Stimulated activated CD8-positive, alpha-beta memory T cell treated with anti-CD3 and anti-CD28 coated beads, Interleukin-2, amount 100 ng/mL, for 1 hour (primary cell): ENCODE results near the gene KIAA1217.

Experiments used
- DNase-seq, 2 donors: peaks; one replicate each; pipeline ENCODE4 v3.0.0-alpha.2; 2020; ENCODE audit warnings: low read depth in 2 of 2

The KIAA1217 gene

DNA sequence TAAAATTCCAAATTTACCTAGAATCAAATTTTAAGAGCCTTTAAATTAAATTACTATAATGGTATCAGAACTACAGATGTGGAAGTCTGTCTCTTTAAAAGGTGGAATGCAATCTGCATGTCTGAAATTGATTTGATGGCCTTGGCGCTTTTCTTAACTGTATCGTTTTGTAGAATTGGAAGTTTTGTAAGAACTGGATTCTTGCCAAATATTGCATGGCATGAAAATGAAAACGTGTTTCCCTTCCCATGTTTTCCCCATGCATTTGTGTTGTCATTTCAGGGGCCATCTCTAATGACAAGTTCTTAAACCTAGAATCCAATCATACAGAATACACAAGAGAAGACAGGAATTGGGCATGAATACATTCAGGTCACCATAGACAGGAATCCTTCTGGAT lies 162.5 kb downstream of the KIAA1217 start:
- no peak for DNase-seq

- DNase-seq: no peak
Measured at GRCh38 chr10:24374134-24374915, 165.4 kb downstream of the KIAA1217 start.

DNA sequence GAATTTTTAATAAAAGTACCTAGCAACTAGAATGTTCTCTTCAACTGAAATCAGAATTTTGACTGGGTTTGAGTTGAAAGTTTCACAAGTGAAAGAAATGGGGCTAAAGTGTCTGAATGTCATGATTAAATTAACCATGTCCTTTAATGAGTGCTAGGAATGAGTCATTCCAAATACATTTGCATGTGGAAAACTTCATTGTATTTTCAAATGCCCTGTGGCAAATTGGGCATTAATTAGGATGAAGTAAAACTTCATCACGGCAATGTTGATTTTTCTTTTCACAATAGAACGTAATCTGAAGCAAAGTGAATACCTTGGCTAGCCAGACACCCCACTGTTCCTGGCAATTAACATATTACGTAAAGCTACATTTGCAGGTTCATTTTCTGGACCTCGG lies 166.6 kb downstream of the KIAA1217 start:
- DNase-seq: no peak

DNA sequence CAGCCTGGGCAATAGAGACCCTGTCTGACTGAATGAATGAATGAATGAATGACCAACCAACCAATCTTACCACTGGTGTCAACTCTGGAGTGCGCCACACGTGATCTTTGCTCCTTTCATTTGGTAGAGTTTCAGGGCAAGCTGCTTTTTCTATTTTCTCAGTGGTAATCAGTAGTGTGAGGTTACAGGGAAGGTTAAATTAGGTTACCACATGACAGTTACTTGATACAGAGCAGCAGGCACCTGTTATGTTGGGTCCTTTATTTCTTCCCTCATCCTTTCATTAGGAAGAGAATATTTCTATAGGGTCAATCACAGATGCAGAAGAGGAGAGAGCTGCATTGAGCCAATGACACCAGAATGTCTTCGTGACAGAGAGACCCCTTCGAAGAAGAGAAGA lies 167.8 kb downstream of the KIAA1217 start:
- DNase-seq: no peak

- no peak for DNase-seq
Measured at GRCh38 chr10:24378126-24378920, 169.4 kb downstream of the KIAA1217 start.

DNA sequence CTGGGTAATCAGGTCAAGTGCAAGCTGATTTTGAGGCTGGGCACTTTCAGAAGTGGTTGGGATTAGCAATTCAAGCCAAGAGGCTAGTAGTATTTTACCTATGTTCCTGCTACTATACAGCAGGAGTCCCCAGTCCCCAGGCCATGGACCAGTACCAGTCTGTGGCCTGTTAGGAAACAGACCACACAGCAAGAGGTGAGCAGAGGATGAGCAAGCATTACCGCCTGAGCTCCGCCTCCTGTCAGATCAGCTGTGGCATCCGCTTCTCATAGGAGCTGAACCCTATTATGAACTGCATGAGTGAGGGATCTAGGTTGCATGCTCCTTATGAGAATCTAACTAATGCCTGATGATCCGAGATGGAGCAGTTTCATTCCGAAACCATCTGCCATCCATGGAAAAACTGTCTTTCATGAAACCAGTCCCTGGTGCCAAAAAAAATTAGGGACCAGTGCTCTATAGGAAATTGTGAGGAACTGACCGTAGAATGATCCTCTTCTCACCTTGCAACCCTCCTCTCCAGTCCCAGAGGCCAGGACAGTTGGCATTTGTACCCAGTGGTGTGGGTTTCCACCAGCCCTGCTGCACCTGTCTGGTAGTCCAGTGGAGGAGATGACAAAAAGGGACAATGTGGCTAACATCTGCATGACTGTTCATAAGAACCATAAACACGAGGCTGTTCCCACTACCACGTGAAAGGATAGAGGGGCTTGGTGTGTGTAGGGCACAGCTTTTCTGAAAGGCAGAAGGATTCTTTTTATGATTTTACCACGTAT lies 172.5 kb downstream of the KIAA1217 start:
- no peak for DNase-seq

DNA sequence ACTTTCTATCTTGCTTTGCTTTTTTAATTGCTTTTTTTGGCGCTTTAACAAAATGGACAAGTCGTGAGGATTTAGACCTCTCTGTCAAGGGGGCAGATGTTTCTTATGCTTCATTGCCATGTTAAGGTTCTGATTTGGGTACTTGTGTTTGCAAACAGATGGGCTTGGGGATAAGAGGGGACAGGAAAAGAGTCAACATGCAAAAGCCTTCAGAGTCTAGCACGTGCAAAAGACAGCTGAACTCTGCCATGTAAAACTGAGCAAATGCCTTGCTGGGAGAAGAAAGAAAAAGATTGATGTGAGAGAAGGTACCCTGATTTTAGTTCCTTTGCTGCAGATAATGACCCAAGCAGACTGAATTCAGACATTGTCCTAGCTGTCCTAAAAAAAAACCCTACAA lies 173.1 kb downstream of the KIAA1217 start:
- no peak for DNase-seq

DNA sequence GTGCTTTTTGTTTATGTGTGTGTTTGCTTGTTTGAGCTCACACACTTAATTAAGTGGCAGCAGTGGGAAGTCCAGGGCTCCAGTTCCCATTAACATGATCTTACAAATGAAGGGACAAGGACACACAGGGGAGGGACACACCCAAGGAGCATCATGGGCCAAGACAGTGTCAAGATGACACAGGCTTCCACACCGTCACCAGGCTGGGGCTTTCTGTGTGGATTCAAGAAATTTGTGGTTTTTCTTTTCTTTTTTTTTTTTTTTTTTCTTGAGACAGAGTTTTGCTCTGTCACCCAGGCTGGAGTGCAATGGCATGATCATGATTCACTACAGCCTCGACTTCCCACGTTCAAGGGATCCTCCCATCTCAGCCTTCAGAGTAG lies 173.6 kb downstream of the KIAA1217 start:
- no peak for DNase-seq

DNA sequence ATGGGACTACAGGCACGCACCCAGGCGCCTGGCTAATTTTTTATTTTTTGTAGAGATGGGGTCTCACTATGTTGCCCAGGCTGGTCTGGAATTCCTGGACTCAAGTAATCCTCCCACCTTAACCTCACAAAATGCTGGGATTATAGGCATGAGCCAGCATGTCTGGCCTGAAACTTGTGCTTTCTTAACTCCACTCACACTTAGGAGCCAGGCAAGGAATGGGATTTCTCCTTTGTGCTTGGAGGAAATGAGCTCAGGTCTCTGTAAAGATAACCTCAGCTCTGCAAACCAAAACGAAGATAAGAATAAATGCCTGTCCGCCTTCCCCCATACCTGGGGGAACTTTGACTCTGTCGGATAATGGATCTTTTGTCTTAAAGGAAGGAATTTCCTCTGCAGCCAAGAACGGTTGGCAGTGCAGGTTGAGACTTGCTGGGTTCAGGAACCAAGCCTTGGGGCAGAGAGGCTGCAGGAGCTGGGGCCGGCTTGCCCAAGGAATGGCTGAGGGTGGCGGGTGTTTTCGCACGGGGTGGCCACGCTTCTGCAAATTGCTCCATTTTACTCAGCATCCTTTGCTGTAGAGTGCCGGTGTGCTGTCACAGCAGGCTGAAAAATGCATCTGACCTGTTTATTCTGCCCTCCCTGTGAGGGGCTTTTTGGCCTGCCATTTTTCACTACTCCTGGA lies 174.2 kb downstream of the KIAA1217 start:
- no peak for DNase-seq

DNA sequence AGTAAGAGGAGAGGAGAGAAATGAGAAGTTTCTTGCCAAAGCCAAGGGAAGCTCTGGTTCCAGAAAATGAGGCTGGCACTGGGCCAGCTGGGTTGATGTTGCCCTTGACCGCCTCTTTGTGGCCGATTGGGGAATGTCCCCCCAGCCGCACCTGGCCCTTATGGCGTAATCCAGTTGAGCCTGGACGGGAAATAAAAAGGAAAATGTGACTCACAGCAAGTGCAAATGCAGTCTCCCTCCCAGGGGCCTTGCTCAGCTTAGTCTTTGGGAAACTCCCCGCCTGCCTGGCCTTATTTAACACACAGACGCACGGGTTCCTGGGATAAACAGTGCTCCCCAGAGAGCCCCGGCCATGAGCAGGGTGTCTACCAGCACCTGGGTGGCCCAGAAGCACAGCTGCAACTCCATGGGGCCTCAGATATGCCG lies 174.8 kb downstream of the KIAA1217 start:
- no peak for DNase-seq

DNA sequence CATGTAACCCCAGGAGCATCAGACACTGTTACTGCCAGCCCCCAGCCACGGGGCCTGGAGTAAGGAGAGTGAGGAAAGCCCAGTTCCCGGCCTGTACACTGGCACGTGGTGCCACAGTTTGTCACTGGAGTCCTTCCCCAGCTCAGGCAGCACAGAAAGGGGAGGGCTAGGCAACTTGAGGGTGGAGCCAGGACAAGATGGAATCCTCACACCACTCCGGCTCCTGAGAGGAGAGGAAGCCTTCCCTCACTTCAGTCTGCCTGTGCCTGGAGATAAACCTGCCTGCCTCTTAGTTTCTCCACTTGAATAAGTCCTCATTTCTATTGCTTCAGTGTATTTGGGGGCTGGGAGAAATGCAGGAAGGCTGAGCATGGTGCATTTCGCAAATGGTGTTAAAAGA lies 176.0 kb downstream of the KIAA1217 start:
- DNase-seq: no peak

GRCh38 chr10:24385776-24386175 lies 176.8 kb downstream of the KIAA1217 start:
- DNase-seq: no peak

- DNase-seq: no peak
Measured at GRCh38 chr10:24390146-24390700, 181.3 kb downstream of the KIAA1217 start.

DNA sequence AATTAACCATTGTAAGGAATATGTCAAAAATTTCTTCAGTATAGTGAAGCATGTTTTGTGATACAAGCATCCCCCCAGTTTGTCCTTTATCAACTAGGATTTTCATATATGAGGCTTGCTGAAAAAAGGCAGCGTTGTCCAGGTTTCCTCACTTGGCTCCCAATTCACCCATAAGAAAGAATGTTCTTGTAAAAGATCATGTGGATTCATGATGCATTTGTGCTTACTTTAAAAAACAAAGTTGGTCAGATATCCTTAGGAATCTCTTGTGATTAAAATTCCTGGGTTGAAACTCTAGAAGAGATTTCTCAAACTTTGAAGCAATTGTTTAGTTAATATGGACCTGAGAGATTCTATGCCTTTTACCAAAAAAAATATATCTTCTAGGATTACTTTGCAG lies 181.8 kb downstream of the KIAA1217 start:
- DNase-seq: no peak

GRCh38 chr10:24393201-24393600 lies 184.3 kb downstream of the KIAA1217 start:
- no peak for DNase-seq

DNA sequence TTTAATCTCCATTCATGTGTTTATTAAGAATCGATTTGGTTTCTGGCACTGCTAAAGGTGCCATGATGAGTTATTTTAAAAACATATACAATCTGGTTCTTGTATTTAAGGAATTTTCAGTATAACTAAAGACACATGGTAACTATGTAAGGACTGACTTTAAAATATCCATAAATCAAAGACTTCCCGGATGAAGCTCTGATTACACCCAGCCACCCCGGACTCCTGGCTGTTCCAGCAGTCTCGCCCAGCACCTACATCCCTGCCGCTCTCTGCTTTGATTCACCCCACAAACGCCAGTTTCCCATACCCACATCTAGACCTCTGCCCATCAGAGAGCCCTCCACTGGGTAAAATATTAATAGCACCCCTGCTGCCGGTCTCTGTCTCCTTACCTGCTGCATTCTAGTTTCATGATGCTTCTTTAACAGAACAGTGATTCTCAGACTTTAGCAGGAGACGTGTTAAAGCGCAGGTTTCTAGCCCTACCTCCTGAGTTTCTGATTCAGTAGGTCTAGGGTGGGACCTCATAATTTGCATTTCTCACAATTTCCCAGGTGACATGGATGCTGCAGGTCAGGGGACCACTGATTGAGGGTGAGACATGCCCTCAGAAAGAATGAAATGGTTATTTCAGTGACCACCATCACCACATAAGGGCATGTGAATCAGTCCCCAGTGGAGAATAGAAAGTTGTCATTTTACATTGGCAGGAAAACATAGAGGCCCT lies 185.7 kb downstream of the KIAA1217 start:
- DNase-seq: no peak

GRCh38 chr10:24396396-24396795 lies 187.5 kb downstream of the KIAA1217 start:
- no peak for DNase-seq

GRCh38 chr10:24397662-24398061 lies 188.7 kb downstream of the KIAA1217 start:
- no peak for DNase-seq

- no peak for DNase-seq
Measured at GRCh38 chr10:24404567-24404966, 195.6 kb downstream of the KIAA1217 start.

GRCh38 chr10:24405635-24406034 lies 196.7 kb downstream of the KIAA1217 start:
- no peak for DNase-seq
